PC-9 (cell line): ENCODE data around the gene CNN2.

ENCODE experiments used
- EZH2 ChIP-seq: fragments of 200-600 bp; sonication (generic); IDR thresholded peaks from 2 replicates; pipeline ENCODE4 v1.8.0; 2017; ENCODE audit warnings: antibody characterized with exemption, low read depth
- TF ChIP-seq, protein P1 (sequence below): fragments of 200-600 bp; sonication (generic); conservative IDR thresholded peaks from 2 replicates; pipeline ENCODE4 v1.6.1; 2017; ENCODE audit warnings: mixed run types, antibody characterized with exemption, mild to moderate bottlenecking, moderate library complexity

DNA sequence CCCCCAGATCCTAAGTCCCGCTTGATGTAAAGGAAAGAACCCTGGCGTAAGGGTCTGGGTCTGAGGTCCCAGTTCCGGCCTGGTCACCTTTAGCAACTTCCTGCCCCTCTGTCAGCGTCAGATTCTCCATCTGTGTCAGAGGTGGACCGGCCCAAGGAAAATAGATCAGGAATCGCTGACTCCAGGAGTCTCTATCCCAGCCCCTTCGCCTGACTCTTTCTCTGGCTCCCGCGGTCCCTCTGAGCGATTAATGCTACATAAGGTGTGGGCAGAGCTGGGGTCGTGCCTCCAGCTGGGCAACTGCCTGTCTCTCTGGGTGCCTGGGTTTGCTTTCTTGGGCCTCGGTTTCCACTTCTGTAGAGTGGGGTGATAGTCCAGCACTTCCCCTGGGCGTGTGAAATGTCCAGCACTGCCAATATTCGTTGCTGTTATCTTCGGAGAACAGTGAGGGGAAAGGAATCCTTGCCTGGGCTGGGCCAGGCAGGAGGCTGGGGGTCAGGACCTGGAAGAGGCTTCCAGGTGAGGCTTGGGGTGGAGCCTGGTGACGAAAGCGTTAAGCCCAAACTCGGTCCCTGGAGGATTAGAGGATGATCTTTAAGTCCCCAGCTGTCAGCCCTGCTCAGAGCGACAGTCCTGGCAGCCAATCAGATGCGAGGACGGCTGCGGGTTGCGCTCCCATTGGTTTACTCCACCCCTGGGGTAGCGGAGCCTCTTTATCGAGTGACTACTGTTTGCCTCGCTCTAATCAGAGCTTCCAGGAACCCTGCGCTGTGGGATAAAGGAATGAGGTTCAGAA, 14.3 kb downstream of the CNN2 start:
- TF ChIP-seq, protein P1, sequence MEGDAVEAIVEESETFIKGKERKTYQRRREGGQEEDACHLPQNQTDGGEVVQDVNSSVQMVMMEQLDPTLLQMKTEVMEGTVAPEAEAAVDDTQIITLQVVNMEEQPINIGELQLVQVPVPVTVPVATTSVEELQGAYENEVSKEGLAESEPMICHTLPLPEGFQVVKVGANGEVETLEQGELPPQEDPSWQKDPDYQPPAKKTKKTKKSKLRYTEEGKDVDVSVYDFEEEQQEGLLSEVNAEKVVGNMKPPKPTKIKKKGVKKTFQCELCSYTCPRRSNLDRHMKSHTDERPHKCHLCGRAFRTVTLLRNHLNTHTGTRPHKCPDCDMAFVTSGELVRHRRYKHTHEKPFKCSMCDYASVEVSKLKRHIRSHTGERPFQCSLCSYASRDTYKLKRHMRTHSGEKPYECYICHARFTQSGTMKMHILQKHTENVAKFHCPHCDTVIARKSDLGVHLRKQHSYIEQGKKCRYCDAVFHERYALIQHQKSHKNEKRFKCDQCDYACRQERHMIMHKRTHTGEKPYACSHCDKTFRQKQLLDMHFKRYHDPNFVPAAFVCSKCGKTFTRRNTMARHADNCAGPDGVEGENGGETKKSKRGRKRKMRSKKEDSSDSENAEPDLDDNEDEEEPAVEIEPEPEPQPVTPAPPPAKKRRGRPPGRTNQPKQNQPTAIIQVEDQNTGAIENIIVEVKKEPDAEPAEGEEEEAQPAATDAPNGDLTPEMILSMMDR: no peak
- no peak for TF ChIP-seq EZH2
